ENCODE measurements around the gene CNOT4. TPM values are rescaled to one million over a fixed set of nuclear protein-coding genes. Genes with fewer than 3 reads are reported as not detected.

The CNOT4 gene
- total RNA-seq, 2 donors from 2014 or later = 11.9 to 12.2 TPM

DNA sequence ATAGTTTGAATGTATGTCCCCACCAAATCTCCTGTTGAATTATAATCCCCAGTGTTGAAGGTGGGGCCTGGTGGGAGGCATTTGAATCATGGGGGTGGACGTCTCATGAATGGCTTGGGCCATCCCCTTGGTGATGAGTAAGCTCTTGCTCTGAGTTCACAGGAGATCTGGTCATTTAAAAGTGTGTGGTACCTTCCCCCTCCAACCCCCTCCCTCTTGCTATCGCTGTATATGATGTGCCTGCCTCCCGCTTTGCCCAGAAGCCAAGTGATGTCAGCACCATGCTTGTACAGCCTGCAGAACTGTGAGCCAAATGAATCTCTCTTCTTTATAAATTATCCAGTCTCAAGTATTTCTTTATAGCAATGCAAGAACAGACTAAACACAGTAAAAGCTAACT lies 103.0 kb downstream of the CNOT4 start:
- H3K4me3 ChIP-seq = no peak overlapping the region
- H3K4me1 ChIP-seq = no peaks in the 10 kb centered on the region
- DNase-seq (no peak), ATAC-seq (no peak)
- H3K36me3 ChIP-seq (replicated peaks in 1 of 2; ENCODE audit: insufficient read depth in 1 of 2, low read depth in 2 of 2) = no peaks in the 10 kb centered on the region
- intact Hi-C loops (cut with DNase I) = no loop called here
- H3K27me3 ChIP-seq = no peaks in the 10 kb centered on the region
- TF ChIP-seq, protein P1, sequence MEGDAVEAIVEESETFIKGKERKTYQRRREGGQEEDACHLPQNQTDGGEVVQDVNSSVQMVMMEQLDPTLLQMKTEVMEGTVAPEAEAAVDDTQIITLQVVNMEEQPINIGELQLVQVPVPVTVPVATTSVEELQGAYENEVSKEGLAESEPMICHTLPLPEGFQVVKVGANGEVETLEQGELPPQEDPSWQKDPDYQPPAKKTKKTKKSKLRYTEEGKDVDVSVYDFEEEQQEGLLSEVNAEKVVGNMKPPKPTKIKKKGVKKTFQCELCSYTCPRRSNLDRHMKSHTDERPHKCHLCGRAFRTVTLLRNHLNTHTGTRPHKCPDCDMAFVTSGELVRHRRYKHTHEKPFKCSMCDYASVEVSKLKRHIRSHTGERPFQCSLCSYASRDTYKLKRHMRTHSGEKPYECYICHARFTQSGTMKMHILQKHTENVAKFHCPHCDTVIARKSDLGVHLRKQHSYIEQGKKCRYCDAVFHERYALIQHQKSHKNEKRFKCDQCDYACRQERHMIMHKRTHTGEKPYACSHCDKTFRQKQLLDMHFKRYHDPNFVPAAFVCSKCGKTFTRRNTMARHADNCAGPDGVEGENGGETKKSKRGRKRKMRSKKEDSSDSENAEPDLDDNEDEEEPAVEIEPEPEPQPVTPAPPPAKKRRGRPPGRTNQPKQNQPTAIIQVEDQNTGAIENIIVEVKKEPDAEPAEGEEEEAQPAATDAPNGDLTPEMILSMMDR (IDR thresholded peaks at IDR 0.05) = no peak
- TF ChIP-seq POLR2A (IDR thresholded peaks at IDR 0.05) = no peak
- H3K27ac ChIP-seq = no peak overlapping the region
- 89 to 93% methylated on average over 3 of the region's 3 CpGs for WGBS, 2 donors
- no peaks in the 10 kb centered on the region for H3K9me3 ChIP-seq

DNA sequence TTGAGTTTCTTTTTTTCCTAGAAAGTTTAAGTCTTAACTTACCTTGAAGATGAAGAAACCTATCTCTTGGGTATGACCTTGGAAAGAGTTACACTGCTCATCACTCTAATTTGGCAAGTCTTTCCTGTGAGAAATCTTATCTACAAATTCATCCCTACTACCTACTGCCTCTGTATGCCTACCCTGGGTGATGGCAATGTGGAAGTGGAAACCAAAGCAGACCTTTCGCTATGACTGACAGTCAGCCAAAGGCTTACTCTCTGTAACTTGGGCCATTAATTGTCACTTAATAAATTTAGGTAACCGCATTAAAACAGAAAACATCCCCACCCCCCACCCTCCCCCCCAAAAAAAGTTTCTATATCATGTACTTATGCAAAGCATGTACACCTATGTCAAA lies 103.9 kb downstream of the CNOT4 start:
- no peaks in the 10 kb centered on the region for H3K36me3 ChIP-seq (replicated peaks in 1 of 2; ENCODE audit: insufficient read depth in 1 of 2, low read depth in 2 of 2)
- intact Hi-C loops (cut with DNase I) = no loop called here
- H3K4me1 ChIP-seq = no peaks in the 10 kb centered on the region
- WGBS, 2 donors = 96 to 100% methylated on average over 2 of the region's 2 CpGs
- no peak for ATAC-seq
- TF ChIP-seq, protein P1 (IDR thresholded peaks at IDR 0.05) = no peak
- no peak for TF ChIP-seq POLR2A (IDR thresholded peaks at IDR 0.05)
- no peak for DNase-seq
- no peak overlapping the region for H3K4me3 ChIP-seq
- no peaks in the 10 kb centered on the region for H3K27me3 ChIP-seq
- no peak overlapping the region for H3K27ac ChIP-seq
- H3K9me3 ChIP-seq = no peaks in the 10 kb centered on the region

DNA sequence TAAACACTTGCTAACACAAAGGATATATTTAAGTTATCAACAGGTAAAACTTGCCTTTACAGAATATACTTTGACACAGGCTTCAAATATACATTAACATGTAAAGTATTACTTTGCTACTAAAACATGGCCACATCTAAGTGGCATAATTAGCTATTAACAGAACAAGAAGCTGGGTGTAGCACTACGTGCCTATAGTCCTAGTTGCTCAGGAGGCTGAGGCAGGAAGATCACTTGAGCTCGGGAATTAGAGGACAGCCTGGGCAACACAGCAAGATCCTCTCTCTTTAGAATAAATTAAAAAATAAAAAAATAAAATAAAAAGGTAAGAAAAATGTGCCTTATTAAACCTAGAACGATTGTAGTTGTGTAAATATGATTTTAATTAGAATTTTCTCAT lies 106.6 kb downstream of the CNOT4 start:
- no peaks in the 10 kb centered on the region for H3K4me1 ChIP-seq
- WGBS, 2 donors = 82 to 85% methylated on average over 3 of the region's 3 CpGs
- no peak for ATAC-seq
- intact Hi-C loops (cut with DNase I) = no loop called here
- no peak overlapping the region for H3K4me3 ChIP-seq
- DNase-seq = no peak
- no peak overlapping the region for H3K27ac ChIP-seq
- H3K9me3 ChIP-seq = no peaks in the 10 kb centered on the region
- H3K27me3 ChIP-seq = no peaks in the 10 kb centered on the region
- H3K36me3 ChIP-seq (replicated peaks in 1 of 2; ENCODE audit: insufficient read depth in 1 of 2, low read depth in 2 of 2) = no peaks in the 10 kb centered on the region
- TF ChIP-seq POLR2A (IDR thresholded peaks at IDR 0.05) = no peak
- TF ChIP-seq, protein P1 (IDR thresholded peaks at IDR 0.05) = no peak

DNA sequence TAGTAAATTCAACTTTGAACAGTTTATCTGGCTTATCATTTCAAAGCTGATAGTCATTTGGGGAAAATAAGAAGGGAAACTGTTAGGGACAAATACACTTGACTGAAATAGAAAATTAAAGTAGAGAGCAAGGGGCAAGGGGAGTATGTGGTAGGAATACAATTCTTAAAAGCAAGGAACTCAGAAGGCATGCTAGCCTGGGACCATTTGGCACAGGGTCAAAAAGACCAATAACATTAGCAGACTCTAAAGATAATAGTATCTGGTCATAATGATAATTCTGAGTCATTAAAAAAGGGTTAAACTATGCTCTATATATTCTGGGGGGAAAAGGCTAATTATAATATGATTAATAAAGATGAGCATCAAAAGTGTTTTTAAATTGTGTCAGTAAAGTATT lies 112.2 kb downstream of the CNOT4 start:
- ATAC-seq = no peak
- H3K4me3 ChIP-seq = no peak overlapping the region
- peaks cover 4% of the 10 kb centered on the region for H3K4me1 ChIP-seq
- intact Hi-C loops (cut with DNase I) = no loop called here
- H3K36me3 ChIP-seq (replicated peaks in 1 of 2; ENCODE audit: insufficient read depth in 1 of 2, low read depth in 2 of 2) = peaks cover 0 to 6% of the 10 kb centered on the region in 2 donors
- H3K27me3 ChIP-seq = no peaks in the 10 kb centered on the region
- TF ChIP-seq POLR2A (IDR thresholded peaks at IDR 0.05) = no peak
- TF ChIP-seq, protein P1 (IDR thresholded peaks at IDR 0.05) = no peak
- no peak overlapping the region for H3K27ac ChIP-seq
- no peaks in the 10 kb centered on the region for H3K9me3 ChIP-seq
- no peak for DNase-seq

DNA sequence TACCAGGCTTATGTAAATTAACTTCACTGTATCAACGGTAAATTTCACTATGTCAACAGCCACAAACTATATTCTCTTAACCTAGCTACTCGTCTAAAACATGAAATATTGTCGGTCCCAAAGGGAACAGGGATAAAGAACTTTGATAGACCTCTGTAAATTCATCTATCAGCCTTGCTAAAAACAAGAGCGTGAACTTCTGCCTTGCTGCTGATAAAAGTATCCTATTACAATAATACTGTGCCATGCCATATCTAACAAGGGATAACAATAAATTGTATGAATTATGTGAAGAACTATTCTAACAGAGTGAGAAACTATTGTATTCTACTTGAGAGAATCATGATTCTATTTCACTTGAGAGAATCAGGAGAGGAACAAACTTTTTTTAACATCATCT lies 117.2 kb downstream of the CNOT4 start:
- 28 to 35% methylated on average over 4 of the region's 4 CpGs for WGBS, 2 donors
- no peaks in the 10 kb centered on the region for H3K9me3 ChIP-seq
- intact Hi-C loops (cut with DNase I) = no loop called here
- peaks cover 14% of the 10 kb centered on the region for H3K4me1 ChIP-seq
- no peaks in the 10 kb centered on the region for H3K27me3 ChIP-seq
- DNase-seq (no peak), ATAC-seq (no peak)
- no peak overlapping the region for H3K4me3 ChIP-seq
- H3K27ac ChIP-seq = no peak overlapping the region
- no peak for TF ChIP-seq POLR2A (IDR thresholded peaks at IDR 0.05)
- TF ChIP-seq, protein P1 (IDR thresholded peaks at IDR 0.05) = no peak
- peaks cover 0 to 6% of the 10 kb centered on the region in 2 donors for H3K36me3 ChIP-seq (replicated peaks in 1 of 2; ENCODE audit: insufficient read depth in 1 of 2, low read depth in 2 of 2)

Measured in body of pancreas (tissue), 4 donors.